ENCODE results near the gene C3.
A peak's percentile ranks its signal among the peaks of the same experiment; 100 is the strongest.

Gene C3

GRCh38 chr19:6744381-6745301 is 24.2 kb upstream of the C3 start:
- DNase-seq = no peak

- no peak for DNase-seq
Observed at GRCh38 chr19:6743714-6744380, 23.4 kb upstream of the C3 start.

GRCh38 chr19:6743066-6743465 is 22.6 kb upstream of the C3 start:
- DNase-seq = no peak

GRCh38 chr19:6740589-6741343 is 20.3 kb upstream of the C3 start:
- DNase-seq = peak; percentile 48

GRCh38 chr19:6739883-6740588 is 19.6 kb upstream of the C3 start:
- peak; percentile 27 for DNase-seq

- DNase-seq = peak; percentile 91
Observed at GRCh38 chr19:6739390-6739882, 19.0 kb upstream of the C3 start, which contains the start of gene TRIP10. TSS of gene TRIP10 (plus strand) at chr19:6739680. CDS start at chr19:6739762, 82 bp downstream.

GRCh38 chr19:6738787-6739389 is 18.4 kb upstream of the C3 start:
- DNase-seq = peak; percentile 67

GRCh38 chr19:6737873-6738786 is 17.7 kb upstream of the C3 start:
- DNase-seq = peak; percentile 90

- DNase-seq = peak; percentile 99
Observed at GRCh38 chr19:6737284-6737872, 16.9 kb upstream of the C3 start, which contains the start of gene GPR108. TSS of gene GPR108 (minus strand) at chr19:6737580. CDS start at chr19:6737576, 4 bp downstream.

- no peak for DNase-seq
Observed at GRCh38 chr19:6736917-6737283, 16.4 kb upstream of the C3 start.

- peak; percentile 85 for DNase-seq
Observed at GRCh38 chr19:6736169-6736916, 15.9 kb upstream of the C3 start.

- no peak for DNase-seq
Observed at GRCh38 chr19:6735181-6735911, 14.9 kb upstream of the C3 start.

- DNase-seq = no peak
Observed at GRCh38 chr19:6734096-6734696, 13.7 kb upstream of the C3 start.

- DNase-seq = no peak
Observed at GRCh38 chr19:6733338-6734095, 13.1 kb upstream of the C3 start.

- no peak for DNase-seq
Observed at GRCh38 chr19:6732803-6733337, 12.4 kb upstream of the C3 start.

- no peak for DNase-seq
Observed at GRCh38 chr19:6731822-6732221, 11.4 kb upstream of the C3 start.

GRCh38 chr19:6730941-6731670 is 10.7 kb upstream of the C3 start:
- no peak for DNase-seq
